LNCAP (cell line): ENCODE measurements around the gene DTHD1.

Source experiments
- TF ChIP-seq, protein P1 (sequence below): fragments of 450-650 bp; IDR thresholded peaks from 2 replicates; pipeline ENCODE4 v1.5.1; 2017; ENCODE audit warnings: mild to moderate bottlenecking

The DTHD1 gene

DNA sequence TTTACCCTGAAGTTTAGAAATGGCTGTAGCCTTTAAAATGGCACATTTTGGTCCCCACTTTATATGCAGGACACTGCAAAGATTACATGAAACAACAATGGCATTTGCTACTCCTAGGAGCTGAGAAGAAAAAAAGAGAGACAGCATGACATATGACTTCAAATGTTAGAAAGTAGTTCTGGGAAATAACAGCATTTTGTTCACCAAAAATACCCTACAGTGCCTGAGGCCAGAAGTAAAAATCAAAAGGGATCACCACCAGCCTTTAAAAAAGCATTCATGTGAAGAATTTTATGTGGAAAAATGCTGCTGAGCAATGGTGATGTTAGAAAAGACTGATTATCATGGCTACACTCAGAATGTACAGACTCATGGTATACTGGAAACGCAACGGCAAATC, 110.0 kb downstream of the DTHD1 start:
- TF ChIP-seq, protein P1, sequence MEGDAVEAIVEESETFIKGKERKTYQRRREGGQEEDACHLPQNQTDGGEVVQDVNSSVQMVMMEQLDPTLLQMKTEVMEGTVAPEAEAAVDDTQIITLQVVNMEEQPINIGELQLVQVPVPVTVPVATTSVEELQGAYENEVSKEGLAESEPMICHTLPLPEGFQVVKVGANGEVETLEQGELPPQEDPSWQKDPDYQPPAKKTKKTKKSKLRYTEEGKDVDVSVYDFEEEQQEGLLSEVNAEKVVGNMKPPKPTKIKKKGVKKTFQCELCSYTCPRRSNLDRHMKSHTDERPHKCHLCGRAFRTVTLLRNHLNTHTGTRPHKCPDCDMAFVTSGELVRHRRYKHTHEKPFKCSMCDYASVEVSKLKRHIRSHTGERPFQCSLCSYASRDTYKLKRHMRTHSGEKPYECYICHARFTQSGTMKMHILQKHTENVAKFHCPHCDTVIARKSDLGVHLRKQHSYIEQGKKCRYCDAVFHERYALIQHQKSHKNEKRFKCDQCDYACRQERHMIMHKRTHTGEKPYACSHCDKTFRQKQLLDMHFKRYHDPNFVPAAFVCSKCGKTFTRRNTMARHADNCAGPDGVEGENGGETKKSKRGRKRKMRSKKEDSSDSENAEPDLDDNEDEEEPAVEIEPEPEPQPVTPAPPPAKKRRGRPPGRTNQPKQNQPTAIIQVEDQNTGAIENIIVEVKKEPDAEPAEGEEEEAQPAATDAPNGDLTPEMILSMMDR = no peak

DNA sequence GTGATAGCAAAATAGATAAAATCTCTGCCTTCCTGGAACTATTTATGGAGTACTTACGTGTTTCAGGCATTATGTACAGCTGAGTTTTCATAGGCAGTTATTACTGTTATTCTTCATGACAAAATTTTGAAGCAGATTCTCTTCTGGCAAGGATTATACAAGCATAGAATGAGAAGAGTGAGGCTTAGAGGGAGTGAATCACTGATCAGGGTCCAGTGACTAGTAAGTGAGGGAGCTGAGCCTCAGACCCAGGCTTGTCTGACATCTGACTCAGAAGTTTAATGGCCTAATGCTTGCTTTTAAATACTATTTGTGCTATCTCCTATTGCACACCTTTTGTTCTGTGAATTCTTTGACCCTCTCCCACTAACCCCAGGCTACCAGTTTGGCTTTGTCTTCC, 110.6 kb downstream of the DTHD1 start:
- TF ChIP-seq, protein P1 = no peak

DNA sequence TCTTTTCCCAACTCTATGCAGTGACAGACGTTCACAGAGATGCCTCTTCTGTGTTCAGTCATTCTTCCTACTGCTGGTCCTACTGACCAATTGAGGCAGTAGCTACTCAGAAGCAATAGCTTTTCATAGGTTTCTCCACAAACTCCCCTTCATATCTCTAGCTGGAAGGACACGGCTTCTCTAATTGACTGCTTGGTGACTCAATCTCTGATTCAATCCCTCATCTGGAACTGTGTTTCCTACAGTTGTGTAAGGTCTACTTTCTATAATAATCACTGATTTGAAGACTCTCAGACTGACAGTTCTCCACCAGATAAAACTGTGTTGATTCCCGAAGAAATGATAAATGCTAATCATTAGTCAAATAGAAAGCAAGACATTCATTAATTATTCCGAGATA, 111.5 kb downstream of the DTHD1 start:
- TF ChIP-seq, protein P1 = no peak
